ENCODE measurements around the gene CNTN5.

Gene CNTN5

GRCh38 chr11:100359281-100359680 lies 1338.5 kb downstream of the CNTN5 start:
- no peak for DNase-seq

GRCh38 chr11:100367892-100368291 lies 1347.1 kb downstream of the CNTN5 start:
- no peak for DNase-seq

- DNase-seq, result no peak
Observed at GRCh38 chr11:100383357-100383865, 1362.7 kb downstream of the CNTN5 start.

GRCh38 chr11:100396266-100396665 lies 1375.5 kb downstream of the CNTN5 start:
- DNase-seq, result no peak

- DNase-seq, result no peak
Observed at GRCh38 chr11:100397401-100397800, 1376.7 kb downstream of the CNTN5 start.

- DNase-seq, result no peak
Observed at GRCh38 chr11:100403816-100404215, 1383.1 kb downstream of the CNTN5 start.

GRCh38 chr11:100404907-100405306 lies 1384.2 kb downstream of the CNTN5 start:
- no peak for DNase-seq

Measured in NCI-H524 (cell line).